Naive thymus-derived CD4-positive, alpha-beta T cell (primary cell): ENCODE results near the gene CLRN1. TPM values are rescaled to one million over a fixed set of nuclear protein-coding genes. Genes with fewer than 3 reads are reported as not detected.

Experiments used
- ATAC-seq: fragments of 150-1000 bp; cut with Tn5 transposase; 2 replicates; pipeline ENCODE4 v1.10.0; 2021; ENCODE audit warnings: mild to moderate bottlenecking, moderate library complexity
- CTCF ChIA-PET: fragments of 350-600 bp; sonication (Branson Sonifier 250); formaldehyde crosslinking; loops from one replicate; lab custom pipeline; 2021; ENCODE audit warnings: antibody characterized with exemption; lab: Charles Lee
- POLR2A ChIA-PET: fragments of 350-600 bp; sonication (Branson Sonifier 250); formaldehyde crosslinking; loops from one replicate; lab custom pipeline; 2021; ENCODE audit warnings: antibody characterized with exemption, inconsistent platforms; lab: Charles Lee
- DNase-seq, 9 donors: peaks; one replicate each; pipeline versions ENCODE4 v3.0.0 to v3.0.0-alpha.2; 2020 to 2022; ENCODE audit warnings: mixed read lengths in 1 of 9
- H3K27ac ChIP-seq: one replicate; pipeline ENCODE4 v1.7.0; 2013; ENCODE audit warnings: mild to moderate bottlenecking, low read depth, low read length, moderate library complexity
- H3K27me3 ChIP-seq, 2 donors: one replicate each; pipeline ENCODE4 v1.7.0; 2013; ENCODE audit warnings: low read length in 2 of 2, mild to moderate bottlenecking in 2 of 2, moderate library complexity in 2 of 2; ENCODE audit not compliant: control insufficient read depth in 2 of 2, insufficient read depth in 2 of 2
- H3K36me3 ChIP-seq, 3 experiments: 1 replicate in 2 of 3; 2 replicates in 1 of 3; pipeline ENCODE4 v1.7.0; 2013; ENCODE audit warnings: low read length in 3 of 3, mild to moderate bottlenecking in 3 of 3, moderate library complexity in 1 of 3; ENCODE audit not compliant: insufficient read depth in 3 of 3, control insufficient read depth in 2 of 3
- H3K4me1 ChIP-seq, 2 donors: one replicate each; pipeline ENCODE4 v1.7.0; 2013; ENCODE audit warnings: low read length in 2 of 2, mild to moderate bottlenecking in 2 of 2, moderate library complexity in 1 of 2; ENCODE audit not compliant: control insufficient read depth in 2 of 2, insufficient read depth in 2 of 2
- H3K4me3 ChIP-seq: 2 replicates; pipeline ENCODE4 v1.7.0; 2013; ENCODE audit warnings: mild to moderate bottlenecking, low read length
- H3K9me3 ChIP-seq, 3 experiments: 1 replicate in 2 of 3; 2 replicates in 1 of 3; pipeline ENCODE4 v1.7.0; 2013; ENCODE audit warnings: low read length in 3 of 3; ENCODE audit not compliant: control insufficient read depth in 2 of 3
- H3K27ac Mint-ChIP-seq, 9 donors: one replicate each; pipeline ENCODE4 v1.8.0; 2020 to 2022; ENCODE audit warnings: mixed read lengths in 9 of 9, mild to moderate bottlenecking in 8 of 9, moderate library complexity in 5 of 9, inconsistent platforms in 2 of 9
- H3K27me3 Mint-ChIP-seq, 5 donors: one replicate each; pipeline ENCODE4 v1.8.0; 2021 to 2022; ENCODE audit warnings: mixed read lengths in 5 of 5, mild to moderate bottlenecking in 1 of 5
- H3K36me3 Mint-ChIP-seq, 5 donors: one replicate each; pipeline ENCODE4 v1.8.0; 2020 to 2022; ENCODE audit warnings: mixed read lengths in 5 of 5, mild to moderate bottlenecking in 3 of 5, inconsistent platforms in 1 of 5
- H3K4me1 Mint-ChIP-seq, 7 donors: one replicate each; pipeline ENCODE4 v1.8.0; 2020 to 2022; ENCODE audit warnings: mixed read lengths in 7 of 7, mild to moderate bottlenecking in 3 of 7, inconsistent platforms in 1 of 7
- H3K4me3 Mint-ChIP-seq, 10 donors: one replicate each; pipeline ENCODE4 v1.8.0; 2020 to 2022; ENCODE audit warnings: mild to moderate bottlenecking in 10 of 10, mixed read lengths in 10 of 10, moderate library complexity in 6 of 10, inconsistent platforms in 2 of 10
- H3K9me3 Mint-ChIP-seq, 11 donors: one replicate each; pipeline ENCODE4 v1.8.0; 2020 to 2022; ENCODE audit warnings: mixed read lengths in 11 of 11, mild to moderate bottlenecking in 4 of 11, inconsistent platforms in 1 of 11, moderate library complexity in 1 of 11
- intact Hi-C, 2 donors: fragments of 100-400 bp; cut with micrococcal nuclease; formaldehyde crosslinking; loops; one replicate each; pipeline ENCODE4 v1.15.1; 2023
- polyA plus RNA-seq, 2 donors: library from polyadenylated mRNA; unstranded; fragments of 300-500 nt; fragmentation: Illumina TruSeq; gene quantifications; one replicate each; pipeline ENCODE4 v1.2.3, GENCODE V29; 2021
- total RNA-seq, 6 experiments: library from RNA in 5 of 6; stranded (reverse) in 5 of 6; gene quantifications; 1 replicate in 5 of 6; 2 replicates in 1 of 6; pipeline ENCODE4 v1.2.3 and lab custom pipeline; 2021 to 2026

CLRN1 gene
- total and polyA plus RNA-seq, 7 experiments from 2014 or later: not detected

DNA sequence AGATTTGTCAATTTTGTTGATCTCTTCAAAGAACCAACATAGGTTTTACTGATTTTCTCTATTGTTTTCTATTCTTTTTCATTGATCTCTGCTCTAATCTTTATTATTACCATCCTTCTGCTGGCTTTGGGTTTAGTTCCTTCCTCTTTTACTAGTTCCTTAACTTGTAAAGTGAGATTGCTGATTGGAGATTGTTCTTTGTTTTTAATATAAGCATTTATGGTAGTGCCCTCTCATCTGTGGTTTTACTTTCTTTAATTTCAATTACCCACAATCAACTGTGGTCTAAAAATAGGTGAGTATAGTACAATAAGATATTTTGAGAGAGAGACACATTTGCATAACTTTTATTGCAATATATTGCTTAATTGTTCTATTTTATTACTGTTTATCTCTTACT lies 13.2 kb upstream of the CLRN1 start:
- intact Hi-C loops: no loop called here
- Histone ChIP-seq H3K4me3 (no peak overlapping the region), H3K27me3 (peaks cover 0 to 4% of the 10 kb centered on the region in 2 donors), H3K4me1 (no peaks in the 10 kb centered on the region), H3K36me3 (no peaks in the 10 kb centered on the region), H3K9me3 (no peaks in the 10 kb centered on the region), H3K27ac (no peak overlapping the region)
- ATAC-seq (no peak), DNase-seq (no peak)
- POLR2A ChIA-PET: no interaction called here
- H3K36me3 Mint-ChIP-seq: no peaks in the 10 kb centered on the region
- peaks cover 11 to 49% (median 16%) of the 10 kb centered on the region in 5 donors for H3K27me3 Mint-ChIP-seq
- CTCF ChIA-PET: no interaction called here
- no peak overlapping the region for H3K4me3 Mint-ChIP-seq
- H3K9me3 Mint-ChIP-seq: peaks cover 0 to 8% (median 4%) of the 10 kb centered on the region in 11 donors
- H3K27ac Mint-ChIP-seq: no peak overlapping the region
- H3K4me1 Mint-ChIP-seq: no peaks in the 10 kb centered on the region

DNA sequence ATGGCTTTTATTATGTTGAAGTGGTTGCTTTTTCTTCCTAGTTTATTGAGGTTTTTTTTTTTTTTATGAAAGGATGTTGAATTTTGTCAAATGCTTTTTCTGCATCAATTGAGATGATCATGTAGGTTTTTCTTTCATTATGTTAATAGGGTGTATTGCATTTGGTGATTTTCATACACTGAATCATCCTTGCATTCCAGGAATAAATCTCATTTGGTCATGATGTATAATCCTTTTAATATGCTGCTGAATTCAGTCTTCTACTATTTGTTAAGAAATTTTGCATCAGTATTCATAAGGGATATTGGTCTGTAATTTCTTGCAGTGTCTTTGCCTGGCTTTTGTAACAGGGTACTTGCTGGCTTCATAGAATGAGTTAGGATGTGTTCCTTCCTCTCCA lies 11.5 kb upstream of the CLRN1 start:
- intact Hi-C loops: no loop called here
- H3K27ac Mint-ChIP-seq: no peak overlapping the region
- DNase-seq (no peak), ATAC-seq (no peak)
- H3K9me3 Mint-ChIP-seq: peaks cover 0 to 6% (median 4%) of the 10 kb centered on the region in 11 donors
- H3K36me3 Mint-ChIP-seq: no peaks in the 10 kb centered on the region
- POLR2A ChIA-PET: no interaction called here
- peaks cover under 1 to 39% (median 14%) of the 10 kb centered on the region in 5 donors for H3K27me3 Mint-ChIP-seq
- Histone ChIP-seq H3K27me3 (peaks cover 0 to 4% of the 10 kb centered on the region in 2 donors), H3K4me1 (no peaks in the 10 kb centered on the region), H3K9me3 (no peaks in the 10 kb centered on the region), H3K27ac (no peak overlapping the region), H3K36me3 (no peaks in the 10 kb centered on the region), H3K4me3 (no peak overlapping the region)
- H3K4me1 Mint-ChIP-seq: no peaks in the 10 kb centered on the region
- CTCF ChIA-PET: no interaction called here
- no peak overlapping the region for H3K4me3 Mint-ChIP-seq

DNA sequence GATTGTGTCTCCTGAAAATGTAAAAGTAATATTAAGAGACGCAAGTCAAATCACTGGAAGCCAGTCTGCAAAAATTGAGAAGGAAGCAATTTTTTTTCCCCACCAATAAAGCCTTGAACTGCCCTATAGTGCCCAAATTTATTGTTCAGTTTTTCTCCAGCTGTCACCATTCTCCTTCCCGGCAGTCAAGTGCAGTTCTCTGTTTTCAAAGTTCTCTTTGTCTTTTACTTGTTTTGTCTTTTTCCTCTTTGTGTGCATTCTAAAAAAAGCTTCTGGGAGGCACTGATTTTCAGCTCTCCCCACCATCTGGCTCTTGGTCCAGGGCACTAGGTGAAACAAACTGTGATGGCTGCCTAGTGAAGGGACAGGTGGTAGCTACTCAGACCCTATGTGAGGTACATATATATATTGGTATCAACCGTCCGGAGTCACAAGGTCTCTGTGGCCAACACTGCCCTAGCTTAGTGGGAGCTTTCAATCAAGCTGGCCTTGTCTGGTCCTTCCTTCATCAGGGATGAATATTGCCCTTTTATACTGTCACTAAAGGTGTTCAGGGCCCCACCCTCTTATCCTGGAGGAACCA lies 6.1 kb upstream of the CLRN1 start:
- Histone ChIP-seq H3K36me3 (no peaks in the 10 kb centered on the region), H3K27me3 (no peaks in the 10 kb centered on the region), H3K4me3 (no peak overlapping the region), H3K27ac (no peak overlapping the region), H3K4me1 (no peaks in the 10 kb centered on the region), H3K9me3 (no peaks in the 10 kb centered on the region)
- Mint-ChIP-seq H3K9me3 (no peaks in the 10 kb centered on the region), H3K4me3 (no peak overlapping the region), H3K27me3 (peaks cover 0 to 20% (median 13%) of the 10 kb centered on the region in 5 donors), H3K4me1 (no peaks in the 10 kb centered on the region), H3K27ac (no peak overlapping the region), H3K36me3 (no peaks in the 10 kb centered on the region)
- intact Hi-C loops: no loop called here
- POLR2A ChIA-PET: no interaction called here
- CTCF ChIA-PET: interaction anchor here (0.6 kb wide), 1 partner anchor 1500 kb away, joined by 4 read pairs; no protein-coding TSS in a partner anchor
- DNase-seq (no peak), ATAC-seq (no peak)

DNA sequence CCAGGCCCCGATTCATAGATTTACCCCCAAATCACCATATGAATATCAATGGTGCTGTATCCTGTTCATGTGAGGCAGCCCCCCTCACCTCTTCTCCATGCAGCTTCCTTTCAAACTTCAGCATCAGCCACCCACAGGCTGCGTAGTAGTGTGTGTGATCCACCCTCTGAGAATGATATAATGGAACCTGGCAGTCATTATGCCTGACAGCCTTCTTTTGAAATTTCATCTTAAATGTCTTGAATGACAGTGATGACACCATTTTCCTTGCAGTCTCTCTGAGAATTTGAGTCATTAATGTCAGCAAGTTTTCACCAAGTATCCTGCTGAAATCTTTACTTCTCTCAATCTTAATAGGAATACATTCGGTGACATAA lies 3.5 kb upstream of the CLRN1 start:
- no peak overlapping the region for H3K4me3 Mint-ChIP-seq
- ChIA-PET CTCF (no interaction called here), POLR2A (no interaction called here)
- ATAC-seq (no peak), DNase-seq (no peak)
- no peaks in the 10 kb centered on the region for H3K9me3 Mint-ChIP-seq
- peaks cover 0 to 3% of the 10 kb centered on the region in 2 donors for H3K27me3 ChIP-seq
- no peaks in the 10 kb centered on the region for H3K4me1 Mint-ChIP-seq
- no peak overlapping the region for H3K4me3 ChIP-seq
- intact Hi-C loops: no loop called here
- no peaks in the 10 kb centered on the region for H3K4me1 ChIP-seq
- H3K27ac ChIP-seq: no peak overlapping the region
- no peaks in the 10 kb centered on the region for H3K36me3 Mint-ChIP-seq
- H3K36me3 ChIP-seq: no peaks in the 10 kb centered on the region
- H3K27me3 Mint-ChIP-seq: peaks cover 0 to 21% (median 6%) of the 10 kb centered on the region in 5 donors
- no peak overlapping the region for H3K27ac Mint-ChIP-seq
- H3K9me3 ChIP-seq: no peaks in the 10 kb centered on the region

DNA sequence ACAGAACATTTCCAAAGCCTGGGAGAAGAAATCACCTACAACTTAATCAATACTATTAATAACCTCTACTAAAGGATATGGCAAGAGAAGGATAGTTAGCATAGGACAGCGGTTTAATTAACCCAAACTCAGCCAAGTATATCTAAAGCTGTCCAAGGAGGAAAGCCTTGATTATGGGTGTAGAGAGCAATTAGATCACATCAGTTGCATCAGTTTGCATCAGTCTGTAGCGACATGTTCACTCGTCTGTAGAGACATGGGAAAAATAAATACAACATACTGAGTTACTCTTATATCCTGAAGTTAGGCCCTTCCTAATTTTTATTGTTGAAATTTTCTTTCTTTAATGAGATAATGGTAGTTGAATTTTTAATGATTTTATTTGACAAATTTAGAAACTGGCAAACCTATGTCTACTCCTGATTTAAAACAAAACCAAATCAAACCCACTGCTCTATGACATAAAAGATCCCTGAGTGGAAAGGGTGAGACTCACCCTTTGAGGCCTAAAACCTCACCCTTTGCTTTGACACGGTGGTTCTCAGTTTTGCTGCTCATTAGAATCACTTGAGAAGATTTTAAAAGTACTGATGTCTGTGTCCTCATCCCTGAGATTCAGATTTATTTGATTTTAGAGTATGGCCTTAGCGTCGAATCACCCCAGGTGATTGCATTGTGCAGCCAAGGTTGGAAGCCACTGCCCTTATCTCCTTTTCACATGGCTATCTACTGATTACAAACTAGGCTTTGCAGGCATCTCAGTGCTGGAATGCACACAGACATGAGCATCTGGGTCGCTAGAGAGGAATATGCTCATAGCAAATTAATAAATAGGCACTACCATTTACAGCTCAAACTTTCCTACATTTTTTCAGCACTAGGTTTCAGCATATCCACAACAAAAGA lies 2.8 kb upstream of the CLRN1 start:
- CTCF ChIA-PET: no interaction called here
- POLR2A ChIA-PET: no interaction called here

DNA sequence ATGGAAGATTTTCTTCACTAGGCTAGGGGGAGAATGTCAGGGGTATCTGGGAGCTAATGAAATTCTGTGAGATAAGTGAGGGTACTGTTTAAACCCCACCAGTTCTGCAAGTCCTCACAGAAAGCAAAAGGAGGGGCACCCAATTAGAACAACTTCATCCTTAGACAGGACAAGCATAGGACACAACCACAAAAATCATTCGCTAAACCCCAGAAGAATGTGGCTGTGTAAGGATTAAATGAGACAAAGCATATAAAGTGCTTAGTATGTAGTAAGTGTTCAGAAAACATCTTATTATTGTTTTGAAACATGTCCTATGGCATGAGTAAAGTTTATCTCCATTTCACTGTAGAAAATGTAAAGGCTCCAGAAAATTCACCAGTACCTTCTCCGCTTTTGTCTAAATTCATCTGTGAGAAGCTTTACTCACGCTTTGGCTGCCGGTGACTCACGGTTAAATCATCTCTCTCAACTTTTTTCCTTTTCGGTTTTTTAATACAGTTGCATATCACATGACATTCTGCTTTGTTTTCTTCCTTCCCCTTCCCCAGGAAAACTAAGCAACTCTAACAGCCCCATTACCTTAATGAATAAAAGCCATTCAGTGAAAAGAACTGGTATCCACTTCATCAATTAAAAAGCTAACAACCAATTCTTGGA lies 1.7 kb downstream of the CLRN1 start:
- ATAC-seq (no peak), DNase-seq (no peak)
- Mint-ChIP-seq H3K9me3 (no peaks in the 10 kb centered on the region), H3K36me3 (no peaks in the 10 kb centered on the region), H3K27me3 (peaks cover 0 to 17% (median 5%) of the 10 kb centered on the region in 5 donors), H3K27ac (no peak overlapping the region), H3K4me3 (no peak overlapping the region), H3K4me1 (no peaks in the 10 kb centered on the region)
- Histone ChIP-seq H3K36me3 (no peaks in the 10 kb centered on the region), H3K27ac (no peak overlapping the region), H3K4me3 (no peak overlapping the region), H3K27me3 (peaks cover 0 to 3% of the 10 kb centered on the region in 2 donors), H3K9me3 (no peaks in the 10 kb centered on the region), H3K4me1 (no peaks in the 10 kb centered on the region)
- CTCF ChIA-PET: interaction anchor here (0.7 kb wide), 1 partner anchor 47 kb away, joined by 3 read pairs; no protein-coding TSS in a partner anchor
- POLR2A ChIA-PET: no interaction called here
- intact Hi-C loops: no loop called here

More for the DNA sequence above, 2.8 kb upstream of the CLRN1 start:
- Mint-ChIP-seq H3K27me3 (peaks cover 0 to 23% (median 6%) of the 10 kb centered on the region in 5 donors), H3K4me1 (no peaks in the 10 kb centered on the region), H3K4me3 (no peak overlapping the region), H3K36me3 (no peaks in the 10 kb centered on the region), H3K27ac (no peak overlapping the region), H3K9me3 (no peaks in the 10 kb centered on the region)
- H3K36me3 ChIP-seq: no peaks in the 10 kb centered on the region
- H3K27ac ChIP-seq: no peak overlapping the region
- DNase-seq: no peak
- H3K9me3 ChIP-seq: no peaks in the 10 kb centered on the region
- intact Hi-C loops: no loop called here
- no peaks in the 10 kb centered on the region for H3K4me1 ChIP-seq
- ATAC-seq: no peak
- peaks cover 0 to 3% of the 10 kb centered on the region in 2 donors for H3K27me3 ChIP-seq
- no peak overlapping the region for H3K4me3 ChIP-seq
